Mammary epithelial cell (primary cell): ENCODE results near the gene TTLL11.

Experiments
- CTCF ChIP-seq, 2 donors: IDR thresholded peaks in 1 of 2; conservative IDR thresholded peaks in 1 of 2; 2 replicates each; pipeline ENCODE4 v1.5.1; 2011 to 2012; ENCODE audit warnings: inconsistent platforms in 2 of 2, low read length in 2 of 2, mild to moderate bottlenecking in 2 of 2, control low read depth in 1 of 2, low read depth in 1 of 2; ENCODE audit not compliant: insufficient read depth in 1 of 2; ENCODE audit errors: extremely low read depth in 1 of 2
- EZH2 ChIP-seq: IDR thresholded peaks from 2 replicates; pipeline ENCODE4 v1.6.1; 2012; ENCODE audit warnings: low read length, inconsistent platforms, borderline replicate concordance

GRCh38 chr9:121830441-121831140 lies 262.5 kb downstream of the TTLL11 start:
- TF ChIP-seq CTCF (conservative IDR thresholded peaks at IDR 0.05 in 1 of 2, IDR thresholded peaks at IDR 0.05 in 1 of 2; ENCODE audit: extremely low read depth in 1 of 2, insufficient read depth in 1 of 2, low read depth in 1 of 2, low read length in 2 of 2) (no peak), EZH2 (no peak)
